Astrocyte (in vitro differentiated cells and primary cell): ENCODE results near the gene SH3BP5.

Experiments used
- EZH2 ChIP-seq: IDR thresholded peaks from 2 replicates; pipeline ENCODE4 v1.6.1; 2012; ENCODE audit warnings: mild to moderate bottlenecking, low read length, inconsistent platforms; ENCODE audit not compliant: insufficient read depth
- TF ChIP-seq, protein P1 (sequence below): IDR thresholded peaks from 2 replicates; pipeline ENCODE4 v1.5.1; 2011; ENCODE audit warnings: low read depth, mild to moderate bottlenecking, inconsistent platforms, low read length, moderate library complexity; ENCODE audit not compliant: insufficient read depth

DNA sequence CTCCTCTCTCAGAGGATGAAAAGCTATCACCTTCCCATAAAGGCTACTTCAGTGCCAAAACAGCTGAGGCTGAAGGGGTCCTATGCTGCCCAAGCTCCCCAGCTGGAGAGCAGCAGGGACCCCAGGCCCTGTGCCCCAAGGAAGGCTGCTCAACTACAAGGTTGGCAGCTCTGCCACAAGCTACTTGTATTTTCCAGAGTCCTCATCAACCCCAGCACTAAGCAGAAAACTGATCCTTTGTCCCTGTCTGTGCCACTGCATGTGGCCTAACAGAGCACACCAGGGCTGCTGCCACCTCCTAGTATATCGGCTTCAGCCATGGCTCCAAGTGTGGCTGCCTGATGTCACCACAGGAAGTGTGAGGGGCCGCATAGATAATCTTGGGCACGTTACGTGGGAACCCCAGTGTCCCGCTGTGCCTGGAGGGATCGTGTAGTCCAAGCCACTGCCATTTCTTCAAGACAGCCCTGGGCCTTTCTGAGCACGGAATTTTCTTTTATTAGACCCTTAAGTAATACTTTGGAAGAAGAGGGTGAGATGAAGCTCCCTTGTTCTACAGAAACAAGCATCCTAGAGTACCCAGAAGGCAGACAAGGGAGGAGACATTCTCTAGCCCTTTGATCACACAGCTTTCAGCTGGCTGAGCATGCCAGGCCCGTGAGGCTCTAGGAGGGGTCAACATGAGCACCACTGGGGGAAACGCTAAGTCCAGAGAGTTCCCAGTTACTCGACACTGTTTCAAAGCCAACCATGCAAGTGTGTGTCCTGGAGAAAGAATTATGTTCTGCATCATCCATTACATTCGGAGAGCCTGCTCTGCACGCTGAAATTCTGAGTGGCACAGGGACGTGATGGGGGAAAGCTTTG lies 65.6 kb downstream of the SH3BP5 start:
- TF ChIP-seq, protein P1, sequence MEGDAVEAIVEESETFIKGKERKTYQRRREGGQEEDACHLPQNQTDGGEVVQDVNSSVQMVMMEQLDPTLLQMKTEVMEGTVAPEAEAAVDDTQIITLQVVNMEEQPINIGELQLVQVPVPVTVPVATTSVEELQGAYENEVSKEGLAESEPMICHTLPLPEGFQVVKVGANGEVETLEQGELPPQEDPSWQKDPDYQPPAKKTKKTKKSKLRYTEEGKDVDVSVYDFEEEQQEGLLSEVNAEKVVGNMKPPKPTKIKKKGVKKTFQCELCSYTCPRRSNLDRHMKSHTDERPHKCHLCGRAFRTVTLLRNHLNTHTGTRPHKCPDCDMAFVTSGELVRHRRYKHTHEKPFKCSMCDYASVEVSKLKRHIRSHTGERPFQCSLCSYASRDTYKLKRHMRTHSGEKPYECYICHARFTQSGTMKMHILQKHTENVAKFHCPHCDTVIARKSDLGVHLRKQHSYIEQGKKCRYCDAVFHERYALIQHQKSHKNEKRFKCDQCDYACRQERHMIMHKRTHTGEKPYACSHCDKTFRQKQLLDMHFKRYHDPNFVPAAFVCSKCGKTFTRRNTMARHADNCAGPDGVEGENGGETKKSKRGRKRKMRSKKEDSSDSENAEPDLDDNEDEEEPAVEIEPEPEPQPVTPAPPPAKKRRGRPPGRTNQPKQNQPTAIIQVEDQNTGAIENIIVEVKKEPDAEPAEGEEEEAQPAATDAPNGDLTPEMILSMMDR = no peak
- no peak for TF ChIP-seq EZH2
